HG03575 (cell line): ENCODE data around the gene ZBTB49.

Source experiments
- ATAC-seq: cut with Tn5 transposase; IDR thresholded peaks from one replicate; pipeline ENCODE4 v1.9.1; 2021; ENCODE audit not compliant: unreplicated experiment, insufficient number of reproducible peaks, low FRiP score; ENCODE audit errors: extremely low read depth

The ZBTB49 gene

DNA sequence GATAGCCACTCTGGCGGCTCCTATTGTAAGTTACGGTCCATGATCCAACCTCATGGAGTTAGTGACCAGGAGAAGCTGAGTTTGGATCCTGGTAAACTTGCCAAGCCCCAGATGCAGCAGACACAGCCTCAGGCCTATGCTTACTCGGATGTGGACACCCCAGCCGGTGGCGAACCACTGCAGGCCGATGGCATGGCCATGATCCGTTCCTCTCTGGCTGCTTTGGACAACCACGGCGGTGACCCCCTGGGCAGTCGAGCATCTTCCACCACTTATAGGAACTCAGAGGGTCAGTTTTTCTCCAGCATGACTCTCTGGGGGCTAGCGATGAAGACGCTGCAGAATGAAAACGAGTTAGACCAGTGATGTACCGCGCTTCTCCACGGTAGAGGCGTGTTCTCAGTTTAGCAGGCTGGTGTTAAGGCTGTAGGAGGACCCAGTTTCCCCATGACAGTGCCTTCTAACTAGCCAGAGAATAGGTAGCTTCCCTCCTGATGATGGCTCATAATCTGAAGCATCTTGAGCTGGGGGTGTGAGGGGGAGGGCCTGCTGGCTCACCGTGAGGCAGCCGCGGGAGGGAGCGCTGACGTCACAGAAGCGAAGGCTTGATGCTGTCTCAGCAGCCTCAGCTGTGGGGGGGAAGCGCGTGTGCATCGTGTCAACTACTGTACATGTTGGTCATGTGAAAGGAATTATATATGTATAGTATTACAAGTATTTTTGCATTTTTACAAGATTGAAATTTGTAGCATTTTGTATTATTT lies 31.1 kb downstream of the ZBTB49 start:
- ATAC-seq, result no peak

DNA sequence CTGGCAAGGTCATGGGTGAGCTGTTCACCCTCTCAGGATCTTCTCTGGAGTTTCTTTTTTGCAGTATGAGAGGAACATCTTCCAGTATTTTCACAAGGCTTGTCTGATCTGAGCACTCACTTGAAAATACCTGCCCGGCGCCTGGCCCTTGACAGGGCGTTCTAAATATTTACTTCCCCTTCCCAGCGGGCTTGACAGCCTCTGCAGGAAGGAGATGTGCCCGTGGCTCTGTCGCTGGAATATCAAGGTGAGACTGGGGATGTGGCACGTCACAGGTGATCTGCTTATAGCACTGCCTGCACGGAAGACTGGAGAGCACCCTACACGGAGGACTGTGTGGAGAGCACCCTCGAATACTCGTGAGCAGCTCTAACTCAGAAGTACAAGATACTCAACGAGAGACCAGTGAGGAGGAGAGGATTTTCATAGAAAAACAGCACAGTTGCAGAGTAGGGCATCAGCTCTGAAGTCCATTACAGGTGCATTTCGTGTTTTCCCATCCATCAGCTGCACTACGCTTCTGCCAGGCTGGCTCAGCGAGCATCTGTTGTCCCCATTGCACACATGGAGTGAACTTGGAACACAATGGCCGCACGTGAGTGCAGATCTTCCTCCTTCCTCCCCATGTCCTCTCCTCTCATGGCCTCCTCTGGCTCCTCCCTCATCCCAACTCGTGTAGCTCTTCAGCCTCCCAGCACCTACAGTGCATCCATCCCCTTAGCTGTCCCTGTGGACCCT lies 32.1 kb downstream of the ZBTB49 start:
- no peak for ATAC-seq

DNA sequence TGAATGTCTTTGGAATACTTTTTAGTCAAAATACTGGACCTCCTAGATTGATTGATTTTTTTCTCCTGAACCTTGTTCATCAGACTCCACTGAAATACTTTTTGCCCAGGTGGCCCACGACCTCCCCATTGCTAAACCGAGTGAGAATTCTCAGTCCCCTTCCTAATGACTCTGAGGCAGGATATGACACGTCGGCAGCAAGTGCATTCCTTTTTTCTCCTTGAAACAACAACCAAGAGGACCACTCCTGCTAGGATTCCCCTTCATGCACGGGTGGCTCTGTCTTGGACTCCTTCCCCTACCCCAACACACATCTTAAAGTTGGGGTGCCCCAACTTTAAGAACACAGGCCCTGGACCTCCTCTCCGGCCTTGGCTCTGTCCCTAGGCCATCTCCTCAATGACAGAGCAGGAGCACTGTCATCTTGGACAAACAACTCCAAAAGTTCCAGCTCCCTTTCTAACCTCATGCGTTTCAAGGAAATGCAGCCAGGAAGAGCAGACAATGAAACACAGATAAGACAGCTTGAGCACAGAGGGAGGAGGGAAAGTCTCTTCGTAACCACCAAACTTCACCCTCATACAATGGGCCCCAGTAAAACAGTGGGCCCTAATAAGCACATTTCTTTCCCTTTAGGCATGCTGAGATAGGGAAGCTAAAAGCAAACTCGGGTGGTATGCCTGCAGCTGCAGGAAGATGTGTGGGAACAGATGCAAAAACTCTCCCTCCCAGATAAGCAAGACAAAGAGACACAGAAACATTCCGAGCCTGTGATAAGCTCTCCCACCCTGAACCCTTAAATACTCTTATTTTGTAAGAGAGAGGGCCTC lies 33.9 kb downstream of the ZBTB49 start:
- ATAC-seq, result no peak

DNA sequence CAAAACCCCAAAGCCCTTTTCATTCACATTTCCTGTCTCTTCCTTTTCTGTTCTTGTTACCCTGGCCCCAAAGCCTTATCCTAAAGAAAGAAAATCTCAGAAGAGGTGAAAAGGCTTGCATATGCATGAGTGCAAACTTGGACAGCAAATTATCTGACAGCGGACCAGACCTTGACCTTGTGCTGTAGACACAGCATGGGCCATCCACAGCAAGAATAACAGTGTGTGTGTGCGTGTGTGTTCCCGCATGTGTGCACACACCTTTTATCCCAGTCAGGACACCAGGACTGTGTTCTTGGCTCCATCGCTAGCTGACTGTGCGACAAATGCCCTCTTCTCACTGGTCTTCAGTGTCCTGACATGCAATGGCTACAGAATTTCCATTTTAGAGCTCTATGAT lies 35.3 kb downstream of the ZBTB49 start:
- ATAC-seq, result no peak

DNA sequence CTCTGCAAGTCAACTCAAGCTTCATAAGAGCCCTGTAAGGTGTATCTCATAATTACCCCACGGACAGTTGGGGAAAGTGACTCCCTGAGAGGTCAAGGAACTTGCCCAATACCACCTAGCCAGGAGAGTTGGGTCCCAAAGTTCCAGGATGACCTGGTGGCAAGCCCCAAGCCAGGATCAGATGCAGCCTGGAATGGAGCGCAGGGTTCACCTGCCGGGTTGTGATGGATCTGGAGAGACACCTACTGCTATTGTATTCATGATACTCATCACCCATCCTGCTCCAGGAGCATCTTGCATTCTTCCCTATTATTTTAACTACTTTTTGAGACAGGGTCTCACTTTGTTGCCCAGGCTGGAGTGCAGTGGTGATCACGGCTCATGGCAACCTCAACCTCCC lies 36.1 kb downstream of the ZBTB49 start:
- ATAC-seq, result no peak

DNA sequence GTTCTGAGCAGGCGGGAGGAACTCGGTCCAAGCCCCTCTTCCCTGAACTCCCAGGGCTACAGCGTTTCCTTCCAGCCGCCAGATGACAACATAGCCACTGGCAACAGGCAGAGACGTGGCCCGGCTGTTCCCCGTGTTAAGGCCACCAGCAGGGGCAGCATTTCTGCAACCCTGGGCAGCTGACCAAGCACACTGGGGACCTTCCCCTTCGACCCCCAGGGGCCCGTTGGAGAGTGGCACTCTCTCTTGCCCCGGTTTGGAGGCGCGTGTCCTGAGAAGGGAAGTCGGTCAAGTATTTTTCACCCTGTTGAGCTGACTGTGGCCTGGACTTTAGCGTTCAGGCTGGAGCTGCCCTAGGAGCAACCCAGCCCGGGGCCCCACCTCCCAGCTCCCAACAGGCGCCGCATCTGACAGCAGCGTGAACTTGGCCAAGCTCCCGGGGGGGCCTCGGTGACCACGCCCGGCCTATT lies 37.6 kb downstream of the ZBTB49 start:
- ATAC-seq, result no peak

DNA sequence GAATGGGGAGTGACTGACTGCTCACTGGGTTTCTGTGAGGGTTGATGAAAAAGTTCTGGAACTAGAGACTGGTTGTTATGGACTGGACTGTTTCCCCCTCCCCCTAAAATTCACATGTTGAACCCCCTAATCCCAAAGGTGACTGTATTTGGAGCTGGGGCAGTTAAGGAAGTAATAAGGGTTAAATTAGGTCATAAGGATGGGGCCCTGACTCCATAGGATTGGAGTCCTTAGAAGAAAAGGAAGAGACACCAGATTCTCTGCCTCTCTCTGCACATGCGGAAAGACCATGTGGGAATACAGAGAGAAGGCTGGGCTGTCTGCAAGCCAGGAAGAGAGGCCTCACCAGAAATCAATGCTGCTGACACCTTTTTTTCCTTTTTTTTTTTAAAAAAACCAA lies 38.2 kb downstream of the ZBTB49 start:
- ATAC-seq, result no peak

DNA sequence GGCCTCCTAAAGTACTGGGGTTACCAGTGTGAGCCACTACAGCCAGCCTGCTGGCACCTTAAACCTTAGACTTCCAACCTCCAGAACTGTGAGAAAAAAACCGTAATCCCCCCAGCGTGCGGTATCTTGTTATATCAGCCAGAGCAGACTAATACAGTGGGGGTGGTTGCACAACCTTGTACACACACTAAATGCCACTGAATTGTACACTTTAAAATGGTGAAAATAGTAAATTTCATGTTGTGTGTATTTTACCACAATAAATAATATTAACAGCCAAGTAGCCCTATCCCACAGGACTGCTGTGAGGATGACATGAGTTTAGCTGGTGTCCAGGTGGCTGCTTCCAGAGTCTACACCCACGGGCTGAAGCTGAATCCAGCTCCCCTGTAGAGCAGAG lies 38.8 kb downstream of the ZBTB49 start:
- ATAC-seq, result no peak

DNA sequence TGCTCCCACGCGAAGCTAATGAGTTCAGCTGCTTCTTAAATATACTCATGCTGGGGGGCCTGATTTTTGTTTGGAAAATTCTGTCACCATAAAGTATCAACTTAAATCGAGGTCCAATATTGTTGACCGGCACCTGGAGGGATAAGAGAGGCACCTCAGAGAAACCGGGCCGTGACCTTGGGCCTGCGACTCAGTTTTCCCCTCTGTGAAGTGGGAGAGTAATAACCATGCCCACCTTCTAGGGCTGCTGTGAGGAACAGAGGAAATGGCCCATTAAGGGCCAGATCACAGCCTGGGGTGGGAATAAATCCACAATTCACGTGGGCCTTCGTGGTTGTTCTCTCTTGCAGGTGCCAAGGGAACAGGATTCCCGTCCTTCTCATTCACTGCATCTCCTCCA lies 39.4 kb downstream of the ZBTB49 start:
- no peak for ATAC-seq

DNA sequence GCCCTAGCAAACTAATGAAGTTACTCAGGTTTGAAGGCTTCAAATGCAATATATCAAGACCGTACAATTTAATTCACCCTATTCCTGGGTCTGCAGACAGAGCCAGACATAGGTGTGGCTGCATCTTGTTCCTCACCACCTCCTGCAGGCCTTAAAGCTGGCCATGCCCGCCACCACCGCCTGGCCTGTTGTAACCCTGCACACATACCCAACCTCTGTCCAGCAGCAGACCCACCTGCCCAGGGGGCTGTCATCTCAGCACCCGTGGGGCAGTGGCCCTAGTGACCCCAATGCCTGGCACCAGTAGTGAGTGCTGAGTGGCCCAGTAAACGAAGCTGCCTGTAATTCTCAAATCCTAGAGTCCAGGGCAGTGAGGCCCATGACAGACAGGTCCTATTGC lies 40.7 kb downstream of the ZBTB49 start:
- no peak for ATAC-seq

DNA sequence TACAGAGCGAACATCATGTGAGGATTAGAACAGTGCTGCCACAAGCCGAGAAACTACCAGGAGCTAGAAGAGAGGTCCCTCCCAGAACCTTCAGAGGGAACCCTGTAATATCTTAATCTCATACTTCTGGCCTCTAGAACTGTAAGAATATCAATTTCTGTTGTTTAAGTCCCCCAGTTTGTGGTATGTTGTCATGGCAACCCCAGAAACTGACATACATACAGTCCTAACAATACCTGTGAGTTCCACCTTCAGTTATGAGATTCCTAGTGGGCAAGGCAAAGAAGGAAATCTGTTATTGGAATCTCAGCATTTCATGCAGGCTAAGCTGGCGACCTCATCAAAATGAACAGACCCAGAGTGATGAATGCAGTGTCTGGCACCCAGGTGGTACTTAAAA lies 42.5 kb downstream of the ZBTB49 start:
- no peak for ATAC-seq

DNA sequence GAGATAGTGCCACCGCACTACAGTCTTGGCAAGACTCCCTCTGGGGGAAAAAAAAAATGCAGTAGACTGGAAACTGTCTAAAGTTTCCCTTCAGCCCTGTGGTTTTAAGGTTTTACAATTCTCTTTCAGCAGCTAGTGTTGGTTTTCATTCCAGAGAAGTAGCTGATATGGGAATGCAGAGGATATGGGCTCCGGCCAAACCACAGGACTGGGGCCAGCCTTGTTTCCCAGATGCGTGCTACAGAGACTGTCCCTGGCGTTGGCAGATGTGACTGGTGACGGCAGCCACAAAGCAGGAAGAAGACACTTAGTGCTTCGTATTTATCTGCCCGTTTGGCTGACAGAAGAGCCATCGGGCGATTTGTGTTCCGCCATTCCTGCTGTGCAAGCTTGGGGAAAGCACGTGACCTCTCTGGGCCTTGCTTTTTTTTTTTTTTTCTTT lies 43.2 kb downstream of the ZBTB49 start:
- ATAC-seq, result no peak

DNA sequence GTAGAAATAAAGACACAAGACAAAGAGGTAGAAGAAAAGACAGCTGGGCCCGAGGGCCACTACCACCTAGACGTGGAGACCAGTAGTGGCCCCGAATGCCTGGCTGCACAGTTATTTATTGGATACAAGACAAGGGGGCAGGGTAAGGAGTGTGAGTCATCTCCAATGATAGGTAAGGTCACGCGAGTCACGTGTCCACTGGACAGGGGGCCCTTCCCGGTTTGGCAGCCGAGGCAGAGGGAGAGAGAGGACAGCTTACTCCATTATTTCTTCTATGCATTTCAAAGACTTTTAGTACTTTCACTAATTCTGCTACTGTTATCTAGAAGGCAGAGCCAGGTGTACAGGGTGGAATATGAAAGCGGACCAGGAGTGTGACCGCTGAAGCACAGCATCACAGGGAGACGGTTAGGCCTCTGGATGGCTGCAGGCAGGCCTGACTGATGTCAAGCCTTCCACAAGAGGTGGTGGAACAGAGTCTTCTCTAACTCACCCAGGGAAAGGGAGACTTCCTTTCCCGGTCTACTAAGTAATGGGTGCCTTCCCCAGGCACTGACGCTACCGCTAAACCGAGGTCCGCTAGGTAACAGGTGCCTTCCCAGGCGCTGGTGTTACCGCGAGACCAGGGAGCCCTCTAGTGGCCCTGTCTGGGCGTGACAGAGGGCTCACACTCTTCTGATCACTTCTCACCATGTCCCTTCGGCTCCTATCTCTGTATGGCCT lies 44.9 kb downstream of the ZBTB49 start:
- ATAC-seq, result no peak

DNA sequence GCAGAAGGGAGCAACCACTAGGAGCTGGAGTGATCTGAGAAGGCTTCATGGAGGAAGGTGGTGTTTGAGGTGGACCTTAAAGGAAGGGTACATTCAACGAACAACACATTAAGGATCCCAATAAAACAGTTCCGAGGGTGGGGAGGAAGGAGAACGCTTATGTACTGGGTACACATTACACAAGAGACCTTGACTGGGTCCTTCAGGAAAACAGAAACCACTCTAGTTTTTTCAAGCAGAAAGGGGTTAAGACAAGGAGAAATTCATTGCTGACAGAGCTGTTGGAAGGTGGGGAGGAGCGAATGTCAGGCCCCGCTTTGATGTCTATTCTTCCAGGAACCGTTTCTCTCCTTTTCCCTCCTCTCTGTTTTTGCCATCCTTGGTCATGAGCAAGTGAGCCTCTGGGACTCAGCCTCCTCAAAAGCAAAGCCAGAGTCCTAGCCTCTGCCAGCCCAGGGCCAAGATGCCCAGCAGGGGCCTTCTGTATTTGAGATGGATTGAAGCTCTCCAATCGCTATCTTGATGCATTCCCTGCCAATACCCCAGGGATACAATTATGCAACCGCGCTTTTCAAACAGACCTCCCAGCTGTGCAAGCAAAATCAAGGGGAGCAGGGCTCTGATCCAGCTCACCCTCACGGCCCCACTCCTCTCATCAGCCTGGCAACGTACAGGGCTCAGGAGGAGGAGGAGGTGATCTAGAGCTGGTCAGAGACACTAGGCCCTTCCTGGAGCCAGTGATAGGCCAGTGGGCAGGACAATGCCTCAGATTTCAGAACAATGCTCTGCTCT lies 48.4 kb downstream of the ZBTB49 start:
- ATAC-seq, result no peak

DNA sequence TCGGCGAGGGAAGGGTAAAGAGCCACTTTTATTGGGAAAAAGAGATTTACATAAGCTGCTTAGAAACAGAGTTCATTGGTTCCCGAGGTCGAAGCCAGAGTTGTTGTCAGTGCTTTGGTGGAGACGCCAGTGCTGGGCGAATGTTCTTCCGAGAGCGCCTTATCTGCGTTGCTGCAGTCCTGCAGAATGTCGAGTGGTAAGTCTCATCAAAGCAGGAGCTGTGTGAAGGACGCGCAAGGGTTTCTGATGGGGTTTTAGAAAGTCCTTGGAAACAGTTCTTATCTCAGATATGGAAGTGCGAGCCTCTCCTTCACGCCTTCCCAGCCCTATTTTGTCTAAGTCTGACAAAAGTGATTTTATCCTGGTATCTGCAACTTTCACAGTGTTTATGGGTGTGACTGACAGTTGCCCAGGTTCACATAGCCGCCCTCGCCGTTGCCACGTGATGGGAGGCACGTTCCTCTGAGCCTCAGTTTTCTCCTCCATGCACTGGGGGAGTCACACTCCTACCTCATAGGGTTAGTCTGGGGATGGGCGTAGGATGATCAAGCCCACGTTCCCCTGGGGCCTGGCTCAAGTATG lies 49.5 kb downstream of the ZBTB49 start:
- ATAC-seq, result no peak

DNA sequence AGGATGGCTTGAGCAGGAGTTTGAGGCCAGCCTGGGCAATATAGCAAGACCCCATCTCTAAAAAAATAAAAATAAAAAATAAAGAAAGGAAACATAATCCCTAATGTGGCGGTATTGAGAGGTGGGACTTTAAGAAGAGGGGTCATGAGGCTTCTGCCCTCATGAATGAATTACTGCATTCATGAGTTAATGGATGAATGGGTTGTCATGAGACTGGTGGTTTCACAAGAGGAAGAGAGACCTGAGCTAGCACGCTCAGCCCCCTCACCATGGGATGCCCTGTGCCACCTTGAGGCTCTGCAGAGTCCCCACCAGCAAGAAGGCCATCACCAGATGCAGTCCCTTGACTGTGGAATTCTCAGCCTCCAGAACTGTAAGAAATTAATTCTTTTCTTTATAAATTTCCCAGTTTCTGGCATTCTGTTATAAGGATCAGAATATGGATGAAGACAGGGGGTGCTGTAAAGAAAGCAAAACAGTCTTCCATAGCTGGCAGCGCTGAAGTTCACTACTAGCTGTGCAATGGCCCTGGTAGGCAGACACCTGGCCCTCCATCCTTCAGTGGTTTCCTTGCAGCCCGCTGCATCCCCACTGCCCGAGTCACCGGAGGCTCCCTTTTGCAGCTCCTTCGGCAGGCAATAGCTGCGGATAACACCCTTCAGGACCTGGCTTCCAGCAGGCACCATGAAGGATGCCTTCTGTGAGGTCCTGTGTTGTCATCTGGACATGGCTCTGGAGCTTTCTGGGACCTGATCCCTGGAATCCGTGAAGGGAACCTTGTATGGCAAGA lies 52.0 kb downstream of the ZBTB49 start:
- no peak for ATAC-seq

DNA sequence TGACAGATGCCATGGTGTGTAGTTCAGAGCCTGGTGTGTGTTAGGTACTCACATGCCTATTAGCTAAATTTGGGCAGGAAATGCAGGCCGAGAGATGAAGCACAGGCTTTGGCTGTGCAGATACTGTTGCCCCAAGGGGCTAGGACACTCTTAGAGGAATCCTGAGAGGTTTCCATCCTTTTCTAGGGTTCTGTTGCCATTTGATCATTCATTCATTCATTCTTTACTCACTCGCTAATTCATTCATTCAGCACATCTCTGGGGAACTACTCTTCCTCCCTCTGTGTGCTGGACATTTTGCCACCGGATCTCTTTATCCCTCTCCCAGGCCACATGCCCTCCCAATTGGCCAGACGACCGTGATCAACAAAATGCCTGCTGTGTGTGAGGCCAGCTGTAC lies 53.0 kb downstream of the ZBTB49 start:
- no peak for ATAC-seq
